Liver (tissue), 9 donors: ENCODE measurements around the gene HRH2. TPM values are rescaled to one million over a fixed set of nuclear protein-coding genes. Genes with fewer than 3 reads are reported as not detected.

Experiments used
- DNase-seq: peaks from one replicate; pipeline ENCODE4 v3.0.0-alpha.2; 2017; ENCODE audit warnings: low spot score
- H3K27ac ChIP-seq, 2 donors: one replicate each; pipeline ENCODE4 v1.7.0; 2013; ENCODE audit warnings: inconsistent platforms in 2 of 2, low read length in 2 of 2, control low read depth in 1 of 2, low read depth in 1 of 2, mild to moderate bottlenecking in 1 of 2
- H3K27me3 ChIP-seq, 4 donors: one replicate each; pipeline versions ENCODE4 v1.6.1 to v1.7.0; 2013; ENCODE audit warnings: low read length in 3 of 4, inconsistent platforms in 1 of 4, mild to moderate bottlenecking in 1 of 4, moderate library complexity in 1 of 4; ENCODE audit not compliant: control insufficient read depth in 4 of 4, insufficient read depth in 4 of 4
- H3K36me3 ChIP-seq, 4 donors: one replicate each; pipeline versions ENCODE4 v1.6.1 to v1.7.0; 2013; ENCODE audit warnings: low read length in 3 of 4, mild to moderate bottlenecking in 3 of 4, low read depth in 1 of 4, moderate library complexity in 1 of 4; ENCODE audit not compliant: control insufficient read depth in 4 of 4, insufficient read depth in 3 of 4
- H3K4me1 ChIP-seq, 4 donors: one replicate each; pipeline versions ENCODE4 v1.6.1 to v1.7.0; 2013; ENCODE audit warnings: low read length in 3 of 4, mild to moderate bottlenecking in 3 of 4, moderate library complexity in 1 of 4; ENCODE audit not compliant: control insufficient read depth in 4 of 4, insufficient read depth in 4 of 4
- H3K4me3 ChIP-seq, 3 donors: one replicate each; pipeline versions ENCODE4 v1.6.1 to v1.7.0; 2013; ENCODE audit warnings: low read length in 3 of 3, control low read depth in 1 of 3, low read depth in 1 of 3, mild to moderate bottlenecking in 1 of 3
- H3K9ac ChIP-seq, 2 donors: one replicate each; pipeline ENCODE4 v1.7.0; 2013; ENCODE audit warnings: low read length in 2 of 2, mild to moderate bottlenecking in 2 of 2, moderate library complexity in 2 of 2, control low read depth in 1 of 2, low read depth in 1 of 2
- H3K9me3 ChIP-seq, 4 donors: one replicate each; pipeline versions ENCODE4 v1.6.1 to v1.7.0; 2013; ENCODE audit warnings: low read length in 3 of 4; ENCODE audit not compliant: control insufficient read depth in 4 of 4
- EGR1 ChIP-seq, 2 donors: IDR thresholded peaks; 2 replicates each; pipeline ENCODE4 v1.6.1; 2016 to 2018; ENCODE audit warnings: antibody characterized with exemption in 2 of 2, low read depth in 2 of 2
- FOXA1 ChIP-seq: IDR thresholded peaks from 2 replicates; pipeline ENCODE4 v1.6.1; 2016; ENCODE audit warnings: antibody characterized with exemption
- FOXA2 ChIP-seq: IDR thresholded peaks from 2 replicates; pipeline ENCODE4 v1.6.1; 2016; ENCODE audit warnings: antibody characterized with exemption
- GABPA ChIP-seq, 2 donors: IDR thresholded peaks in 1 of 2; conservative IDR thresholded peaks in 1 of 2; 2 replicates each; pipeline ENCODE4 v1.6.1; 2016; ENCODE audit warnings: antibody characterized with exemption in 2 of 2, mild to moderate bottlenecking in 1 of 2, moderate library complexity in 1 of 2
- JUND ChIP-seq, 2 donors: IDR thresholded peaks; 2 replicates each; pipeline ENCODE4 v1.6.1; 2016; ENCODE audit warnings: antibody characterized with exemption in 2 of 2
- RAD21 ChIP-seq, 2 donors: IDR thresholded peaks; 2 replicates each; pipeline ENCODE4 v1.6.1; 2016; ENCODE audit warnings: antibody characterized with exemption in 2 of 2, mild to moderate bottlenecking in 2 of 2
- RXRA ChIP-seq, 2 donors: IDR thresholded peaks; 2 replicates each; pipeline ENCODE4 v1.6.1; 2017 to 2018; ENCODE audit warnings: antibody characterized with exemption in 2 of 2, mild to moderate bottlenecking in 1 of 2
- SP1 ChIP-seq: IDR thresholded peaks from 2 replicates; pipeline ENCODE4 v1.6.1; 2018; ENCODE audit warnings: antibody characterized with exemption, mild to moderate bottlenecking
- TAF1 ChIP-seq: conservative IDR thresholded peaks from 2 replicates; pipeline ENCODE4 v1.6.1; 2016; ENCODE audit warnings: antibody characterized with exemption, mild to moderate bottlenecking
- YY1 ChIP-seq: IDR thresholded peaks from 2 replicates; pipeline ENCODE4 v1.6.1; 2016; ENCODE audit warnings: antibody characterized with exemption, mild to moderate bottlenecking
- WGBS: extraction: QIAGEN DNeasy Blood & Tissue Kit; methylation state at CpG from one replicate; pipeline ENCODE4 v1.1.7; 2013; 5-methylcytosine and 5-hydroxymethylcytosine counted together
- polyA plus RNA-seq, 2 donors: library from polyadenylated mRNA; stranded (reverse) in 1 of 2; unstranded in 1 of 2; fragments of 200-250 nt in 1 of 2; fragments of >200 nt in 1 of 2; fragmentation: Nextera tagmentation in 1 of 2; extraction: Ambion mirVana in 1 of 2; gene quantifications; one replicate each; pipeline versions ENCODE4 v1.2.1 to v1.2.3, GENCODE V29; 2013 to 2015
- total RNA-seq, 2 donors: library from RNA; depleted of rRNA; stranded (reverse); fragments of >200 nt; gene quantifications; one replicate each; pipeline ENCODE4 v1.2.3, GENCODE V29; 2014
- TF ChIP-seq, protein P1 (sequence below): IDR thresholded peaks from 2 replicates; pipeline ENCODE4 v1.6.1; 2016; ENCODE audit warnings: antibody characterized with exemption
- TF ChIP-seq, protein P2 (sequence below): IDR thresholded peaks from 2 replicates; pipeline ENCODE4 v1.6.1; 2016; ENCODE audit warnings: antibody characterized with exemption
- TF ChIP-seq, protein P3 (sequence below): IDR thresholded peaks from 2 replicates; pipeline ENCODE4 v1.6.1; 2016; ENCODE audit warnings: antibody characterized with exemption, mild to moderate bottlenecking
- TF ChIP-seq, protein P4 (sequence below): fragments of 150-350 bp; IDR thresholded peaks from 2 replicates; pipeline ENCODE4 v1.5.1; 2017; ENCODE audit warnings: improper control_type of control experiment, low read depth, low read length; ENCODE audit not compliant: missing input control
- donor health status: healthy.
- donor health status: healthy.
- donor health status: healthy.
- donor health status: healthy.
- donor health status: healthy.

HRH2 gene
- total and polyA plus RNA-seq, 4 donors = 0.44 to 2.6 (median 1.3) TPM

DNA sequence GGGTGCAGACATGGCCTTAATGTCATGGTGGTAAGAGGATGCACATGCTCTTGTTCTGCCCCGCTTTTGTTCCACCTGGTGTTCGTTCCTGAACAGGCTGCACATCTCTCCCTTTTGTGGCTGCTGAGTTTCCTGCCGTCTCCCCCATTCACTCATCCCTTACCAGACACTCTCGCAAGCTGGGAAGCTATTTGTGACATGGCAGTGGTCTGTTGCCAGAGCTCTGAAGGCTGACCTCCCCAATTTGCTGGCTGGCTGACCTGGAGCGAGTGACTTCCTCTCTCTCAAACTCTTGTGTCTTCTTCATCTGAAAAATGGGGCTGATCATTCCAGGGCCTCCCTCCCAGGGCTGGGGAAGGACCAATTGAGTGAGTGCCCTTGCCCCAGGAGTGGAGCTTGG is 35.9 kb downstream of the HRH2 start:
- H3K9me3 ChIP-seq = no peaks in the 10 kb centered on the region
- peaks cover 0 to 4% (median 0%) of the 10 kb centered on the region in 4 donors for H3K27me3 ChIP-seq
- no peak overlapping the region for H3K4me3 ChIP-seq
- DNase-seq = no peak
- H3K4me1 ChIP-seq = peaks cover 0 to 4% (median 2%) of the 10 kb centered on the region in 4 donors
- WGBS = 65% methylated on average over 5 of the region's 5 CpGs
- TF ChIP-seq GABPA (IDR thresholded peaks at IDR 0.05 in 1 of 2, conservative IDR thresholded peaks at IDR 0.05 in 1 of 2) (no peak), FOXA1 (no peak), SP1 (no peak), EGR1 (IDR thresholded peaks at IDR 0.05; ENCODE audit: low read depth in 2 of 2) (no peak), FOXA2 (no peak), RXRA (IDR thresholded peaks at IDR 0.05) (no peak)
- TF ChIP-seq, protein P1, sequence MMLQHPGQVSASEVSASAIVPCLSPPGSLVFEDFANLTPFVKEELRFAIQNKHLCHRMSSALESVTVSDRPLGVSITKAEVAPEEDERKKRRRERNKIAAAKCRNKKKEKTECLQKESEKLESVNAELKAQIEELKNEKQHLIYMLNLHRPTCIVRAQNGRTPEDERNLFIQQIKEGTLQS = no peak
- TF ChIP-seq, protein P2, sequence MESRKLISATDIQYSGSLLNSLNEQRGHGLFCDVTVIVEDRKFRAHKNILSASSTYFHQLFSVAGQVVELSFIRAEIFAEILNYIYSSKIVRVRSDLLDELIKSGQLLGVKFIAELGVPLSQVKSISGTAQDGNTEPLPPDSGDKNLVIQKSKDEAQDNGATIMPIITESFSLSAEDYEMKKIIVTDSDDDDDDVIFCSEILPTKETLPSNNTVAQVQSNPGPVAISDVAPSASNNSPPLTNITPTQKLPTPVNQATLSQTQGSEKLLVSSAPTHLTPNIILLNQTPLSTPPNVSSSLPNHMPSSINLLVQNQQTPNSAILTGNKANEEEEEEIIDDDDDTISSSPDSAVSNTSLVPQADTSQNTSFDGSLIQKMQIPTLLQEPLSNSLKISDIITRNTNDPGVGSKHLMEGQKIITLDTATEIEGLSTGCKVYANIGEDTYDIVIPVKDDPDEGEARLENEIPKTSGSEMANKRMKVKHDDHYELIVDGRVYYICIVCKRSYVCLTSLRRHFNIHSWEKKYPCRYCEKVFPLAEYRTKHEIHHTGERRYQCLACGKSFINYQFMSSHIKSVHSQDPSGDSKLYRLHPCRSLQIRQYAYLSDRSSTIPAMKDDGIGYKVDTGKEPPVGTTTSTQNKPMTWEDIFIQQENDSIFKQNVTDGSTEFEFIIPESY = no peak
- no peaks in the 10 kb centered on the region for H3K36me3 ChIP-seq
- H3K27ac ChIP-seq = no peak overlapping the region
- H3K9ac ChIP-seq = no peak overlapping the region

DNA sequence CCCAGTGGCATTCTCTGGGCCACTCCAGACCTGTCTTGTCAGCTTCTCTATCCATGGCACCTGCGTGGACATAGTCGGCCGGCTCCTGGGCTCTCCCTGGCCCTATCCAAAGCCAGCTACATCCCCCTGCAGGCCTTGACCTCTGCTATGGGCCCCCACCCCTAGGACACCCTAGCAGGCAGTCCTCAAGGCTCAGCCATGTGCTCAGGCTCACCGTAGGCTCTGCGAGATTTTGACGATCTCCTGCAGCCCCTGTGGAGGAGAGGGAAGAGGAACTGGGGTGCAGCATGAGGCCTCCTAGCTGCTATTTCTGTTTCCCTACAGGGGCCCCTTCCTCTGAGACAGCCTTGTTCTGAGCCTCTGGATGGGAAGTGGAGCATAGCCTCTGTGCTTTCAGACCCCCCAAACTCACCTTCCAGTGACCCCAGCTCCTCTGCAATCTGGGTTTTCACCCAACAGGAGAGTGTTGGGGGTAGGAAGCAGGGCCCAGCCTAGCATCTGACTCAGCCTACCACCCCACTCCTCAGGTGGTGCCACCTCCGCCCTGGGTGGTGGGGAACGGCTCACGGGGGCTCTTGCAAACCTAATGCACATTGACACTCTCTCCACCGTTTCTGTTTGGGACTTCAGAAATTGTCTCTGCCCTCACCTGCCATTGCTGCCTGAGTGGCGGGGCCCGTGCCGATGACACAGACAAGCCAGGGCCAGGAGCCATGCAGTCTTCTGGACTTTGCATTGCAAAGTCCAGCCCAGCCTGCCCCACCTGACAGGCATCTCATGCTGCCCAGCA is 36.7 kb downstream of the HRH2 start:
- Histone ChIP-seq H3K9ac (no peak overlapping the region), H3K36me3 (no peaks in the 10 kb centered on the region), H3K27ac (no peak overlapping the region), H3K9me3 (no peaks in the 10 kb centered on the region), H3K4me1 (peaks cover 0 to 4% (median 2%) of the 10 kb centered on the region in 4 donors), H3K4me3 (no peak overlapping the region), H3K27me3 (peaks cover 0 to 4% (median 0%) of the 10 kb centered on the region in 4 donors)
- no peak for DNase-seq
- WGBS = 71% methylated on average over 13 of the region's 13 CpGs
- TF ChIP-seq YY1 = no peak
- TF ChIP-seq, protein P1 = no peak
- no peak for TF ChIP-seq RXRA (IDR thresholded peaks at IDR 0.05)

DNA sequence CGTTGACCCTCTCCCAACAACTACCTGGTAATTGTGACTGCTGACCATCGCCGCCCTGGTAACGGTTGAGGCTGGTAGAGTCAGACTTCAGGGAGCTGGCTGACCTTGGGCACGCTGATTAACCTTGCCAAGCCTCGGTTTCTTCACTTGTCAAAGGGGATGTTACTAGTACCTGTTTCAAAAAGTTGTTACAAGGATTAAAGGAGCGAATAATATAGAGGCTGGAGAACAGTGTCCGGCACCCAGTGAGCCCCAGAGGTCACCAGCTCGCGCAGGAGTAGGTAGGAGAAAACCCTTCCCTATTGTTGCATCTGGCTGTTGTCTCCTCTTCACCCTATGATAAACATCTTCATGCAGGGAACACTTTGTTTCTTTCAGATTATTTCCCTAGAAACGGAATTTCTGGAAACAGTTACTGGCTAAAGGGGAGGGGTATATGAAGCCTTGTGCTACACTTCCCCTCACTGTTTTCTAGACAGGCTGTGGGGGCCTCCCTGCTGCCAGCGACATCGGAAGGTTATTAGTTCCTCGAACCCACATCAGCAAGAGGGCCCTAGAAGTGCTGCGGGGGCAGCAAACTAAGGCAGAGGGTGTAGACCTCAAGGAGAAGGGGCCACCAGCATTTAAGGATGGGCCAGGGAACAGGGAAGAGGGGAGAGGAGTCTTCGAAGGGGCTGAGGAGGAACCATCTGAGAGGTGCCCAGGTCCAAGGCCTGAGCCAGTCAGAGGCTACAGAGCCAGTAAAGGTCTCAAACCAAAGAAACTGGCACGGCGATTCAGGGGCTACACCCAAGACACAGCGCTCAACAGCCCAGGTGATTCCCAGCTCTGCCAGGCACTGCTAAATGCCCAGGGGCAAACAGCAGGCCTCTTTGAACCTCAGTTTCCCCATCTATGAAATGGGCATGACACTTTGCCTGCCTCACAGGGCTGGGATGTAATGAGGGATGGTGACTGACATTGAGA is 37.6 kb downstream of the HRH2 start:
- no peaks in the 10 kb centered on the region for H3K36me3 ChIP-seq
- 82% methylated on average over 19 of the region's 19 CpGs for WGBS
- no peak overlapping the region for H3K4me3 ChIP-seq
- no peak overlapping the region for H3K27ac ChIP-seq
- H3K27me3 ChIP-seq = peaks cover 0 to 4% (median 0%) of the 10 kb centered on the region in 4 donors
- H3K9me3 ChIP-seq = no peaks in the 10 kb centered on the region
- no peak for DNase-seq
- TF ChIP-seq, protein P3, sequence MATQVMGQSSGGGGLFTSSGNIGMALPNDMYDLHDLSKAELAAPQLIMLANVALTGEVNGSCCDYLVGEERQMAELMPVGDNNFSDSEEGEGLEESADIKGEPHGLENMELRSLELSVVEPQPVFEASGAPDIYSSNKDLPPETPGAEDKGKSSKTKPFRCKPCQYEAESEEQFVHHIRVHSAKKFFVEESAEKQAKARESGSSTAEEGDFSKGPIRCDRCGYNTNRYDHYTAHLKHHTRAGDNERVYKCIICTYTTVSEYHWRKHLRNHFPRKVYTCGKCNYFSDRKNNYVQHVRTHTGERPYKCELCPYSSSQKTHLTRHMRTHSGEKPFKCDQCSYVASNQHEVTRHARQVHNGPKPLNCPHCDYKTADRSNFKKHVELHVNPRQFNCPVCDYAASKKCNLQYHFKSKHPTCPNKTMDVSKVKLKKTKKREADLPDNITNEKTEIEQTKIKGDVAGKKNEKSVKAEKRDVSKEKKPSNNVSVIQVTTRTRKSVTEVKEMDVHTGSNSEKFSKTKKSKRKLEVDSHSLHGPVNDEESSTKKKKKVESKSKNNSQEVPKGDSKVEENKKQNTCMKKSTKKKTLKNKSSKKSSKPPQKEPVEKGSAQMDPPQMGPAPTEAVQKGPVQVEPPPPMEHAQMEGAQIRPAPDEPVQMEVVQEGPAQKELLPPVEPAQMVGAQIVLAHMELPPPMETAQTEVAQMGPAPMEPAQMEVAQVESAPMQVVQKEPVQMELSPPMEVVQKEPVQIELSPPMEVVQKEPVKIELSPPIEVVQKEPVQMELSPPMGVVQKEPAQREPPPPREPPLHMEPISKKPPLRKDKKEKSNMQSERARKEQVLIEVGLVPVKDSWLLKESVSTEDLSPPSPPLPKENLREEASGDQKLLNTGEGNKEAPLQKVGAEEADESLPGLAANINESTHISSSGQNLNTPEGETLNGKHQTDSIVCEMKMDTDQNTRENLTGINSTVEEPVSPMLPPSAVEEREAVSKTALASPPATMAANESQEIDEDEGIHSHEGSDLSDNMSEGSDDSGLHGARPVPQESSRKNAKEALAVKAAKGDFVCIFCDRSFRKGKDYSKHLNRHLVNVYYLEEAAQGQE = no peak
- TF ChIP-seq, protein P1 = no peak
- TF ChIP-seq GABPA (IDR thresholded peaks at IDR 0.05 in 1 of 2, conservative IDR thresholded peaks at IDR 0.05 in 1 of 2) = no peak
- TF ChIP-seq TAF1 = no peak
- no peak for TF ChIP-seq FOXA2
- no peak for TF ChIP-seq FOXA1
- no peak for TF ChIP-seq RAD21 (IDR thresholded peaks at IDR 0.05)
- no peak for TF ChIP-seq JUND (IDR thresholded peaks at IDR 0.05)
- TF ChIP-seq, protein P4, sequence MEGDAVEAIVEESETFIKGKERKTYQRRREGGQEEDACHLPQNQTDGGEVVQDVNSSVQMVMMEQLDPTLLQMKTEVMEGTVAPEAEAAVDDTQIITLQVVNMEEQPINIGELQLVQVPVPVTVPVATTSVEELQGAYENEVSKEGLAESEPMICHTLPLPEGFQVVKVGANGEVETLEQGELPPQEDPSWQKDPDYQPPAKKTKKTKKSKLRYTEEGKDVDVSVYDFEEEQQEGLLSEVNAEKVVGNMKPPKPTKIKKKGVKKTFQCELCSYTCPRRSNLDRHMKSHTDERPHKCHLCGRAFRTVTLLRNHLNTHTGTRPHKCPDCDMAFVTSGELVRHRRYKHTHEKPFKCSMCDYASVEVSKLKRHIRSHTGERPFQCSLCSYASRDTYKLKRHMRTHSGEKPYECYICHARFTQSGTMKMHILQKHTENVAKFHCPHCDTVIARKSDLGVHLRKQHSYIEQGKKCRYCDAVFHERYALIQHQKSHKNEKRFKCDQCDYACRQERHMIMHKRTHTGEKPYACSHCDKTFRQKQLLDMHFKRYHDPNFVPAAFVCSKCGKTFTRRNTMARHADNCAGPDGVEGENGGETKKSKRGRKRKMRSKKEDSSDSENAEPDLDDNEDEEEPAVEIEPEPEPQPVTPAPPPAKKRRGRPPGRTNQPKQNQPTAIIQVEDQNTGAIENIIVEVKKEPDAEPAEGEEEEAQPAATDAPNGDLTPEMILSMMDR = no peak
- H3K9ac ChIP-seq = no peak overlapping the region
- peaks cover 0 to 4% (median 0%) of the 10 kb centered on the region in 4 donors for H3K4me1 ChIP-seq
